ENCODE results near the gene BTBD16. TPM values are rescaled to one million over a fixed set of nuclear protein-coding genes. Genes with fewer than 3 reads are reported as not detected.

Gene BTBD16
- total and polyA plus RNA-seq, 2 experiments from 2014 or later = 0.09 to 0.16 TPM

DNA sequence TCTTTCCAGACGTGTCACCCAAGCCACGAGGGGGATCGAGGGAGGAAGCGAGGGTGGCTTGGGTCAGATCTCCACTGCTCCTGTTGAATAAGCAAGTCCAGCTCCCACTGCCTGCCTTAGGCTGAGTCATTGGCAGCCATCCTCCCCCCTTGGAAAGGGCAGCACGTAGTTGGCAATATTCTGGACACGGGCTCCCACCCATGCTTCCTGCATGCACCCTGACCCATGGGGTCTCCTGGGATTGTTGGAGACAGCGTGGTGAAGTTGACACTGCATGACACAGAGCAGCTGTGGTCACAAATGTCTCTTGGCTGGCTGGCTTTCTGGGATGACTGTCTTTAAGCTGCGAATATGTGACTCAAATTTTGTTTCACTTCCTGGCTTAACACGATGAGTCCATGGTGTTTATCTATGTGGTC is 11.2 kb downstream of the BTBD16 start:
- DNase-seq (ENCODE audit: low read depth in 1 of 2, low spot score in 1 of 2) = peak in 1 of 2 donors; percentile 24
- no peaks in the 10 kb centered on the region for H3K9me3 ChIP-seq (ENCODE audit: low read depth)
- no peak overlapping the region for H3K27ac ChIP-seq
- H3K36me3 ChIP-seq = no peaks in the 10 kb centered on the region
- H3K27me3 ChIP-seq = no peaks in the 10 kb centered on the region
- no peak overlapping the region for H3K4me3 ChIP-seq
- H3K4me1 ChIP-seq (ENCODE audit: low read depth) = no peaks in the 10 kb centered on the region
- TF ChIP-seq, protein P1, sequence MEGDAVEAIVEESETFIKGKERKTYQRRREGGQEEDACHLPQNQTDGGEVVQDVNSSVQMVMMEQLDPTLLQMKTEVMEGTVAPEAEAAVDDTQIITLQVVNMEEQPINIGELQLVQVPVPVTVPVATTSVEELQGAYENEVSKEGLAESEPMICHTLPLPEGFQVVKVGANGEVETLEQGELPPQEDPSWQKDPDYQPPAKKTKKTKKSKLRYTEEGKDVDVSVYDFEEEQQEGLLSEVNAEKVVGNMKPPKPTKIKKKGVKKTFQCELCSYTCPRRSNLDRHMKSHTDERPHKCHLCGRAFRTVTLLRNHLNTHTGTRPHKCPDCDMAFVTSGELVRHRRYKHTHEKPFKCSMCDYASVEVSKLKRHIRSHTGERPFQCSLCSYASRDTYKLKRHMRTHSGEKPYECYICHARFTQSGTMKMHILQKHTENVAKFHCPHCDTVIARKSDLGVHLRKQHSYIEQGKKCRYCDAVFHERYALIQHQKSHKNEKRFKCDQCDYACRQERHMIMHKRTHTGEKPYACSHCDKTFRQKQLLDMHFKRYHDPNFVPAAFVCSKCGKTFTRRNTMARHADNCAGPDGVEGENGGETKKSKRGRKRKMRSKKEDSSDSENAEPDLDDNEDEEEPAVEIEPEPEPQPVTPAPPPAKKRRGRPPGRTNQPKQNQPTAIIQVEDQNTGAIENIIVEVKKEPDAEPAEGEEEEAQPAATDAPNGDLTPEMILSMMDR (IDR thresholded peaks at IDR 0.05; ENCODE audit: low read depth, low read length) = no peak

GRCh38 chr10:122282909-122283308 is 11.8 kb downstream of the BTBD16 start:
- Histone ChIP-seq H3K4me3 (no peak overlapping the region), H3K36me3 (no peaks in the 10 kb centered on the region), H3K4me1 (ENCODE audit: low read depth) (no peaks in the 10 kb centered on the region), H3K27ac (no peak overlapping the region), H3K27me3 (no peaks in the 10 kb centered on the region), H3K9me3 (ENCODE audit: low read depth) (no peaks in the 10 kb centered on the region)
- TF ChIP-seq, protein P1 (IDR thresholded peaks at IDR 0.05; ENCODE audit: low read depth, low read length) = no peak
- no peak for DNase-seq (ENCODE audit: low read depth in 1 of 2, low spot score in 1 of 2)

DNA sequence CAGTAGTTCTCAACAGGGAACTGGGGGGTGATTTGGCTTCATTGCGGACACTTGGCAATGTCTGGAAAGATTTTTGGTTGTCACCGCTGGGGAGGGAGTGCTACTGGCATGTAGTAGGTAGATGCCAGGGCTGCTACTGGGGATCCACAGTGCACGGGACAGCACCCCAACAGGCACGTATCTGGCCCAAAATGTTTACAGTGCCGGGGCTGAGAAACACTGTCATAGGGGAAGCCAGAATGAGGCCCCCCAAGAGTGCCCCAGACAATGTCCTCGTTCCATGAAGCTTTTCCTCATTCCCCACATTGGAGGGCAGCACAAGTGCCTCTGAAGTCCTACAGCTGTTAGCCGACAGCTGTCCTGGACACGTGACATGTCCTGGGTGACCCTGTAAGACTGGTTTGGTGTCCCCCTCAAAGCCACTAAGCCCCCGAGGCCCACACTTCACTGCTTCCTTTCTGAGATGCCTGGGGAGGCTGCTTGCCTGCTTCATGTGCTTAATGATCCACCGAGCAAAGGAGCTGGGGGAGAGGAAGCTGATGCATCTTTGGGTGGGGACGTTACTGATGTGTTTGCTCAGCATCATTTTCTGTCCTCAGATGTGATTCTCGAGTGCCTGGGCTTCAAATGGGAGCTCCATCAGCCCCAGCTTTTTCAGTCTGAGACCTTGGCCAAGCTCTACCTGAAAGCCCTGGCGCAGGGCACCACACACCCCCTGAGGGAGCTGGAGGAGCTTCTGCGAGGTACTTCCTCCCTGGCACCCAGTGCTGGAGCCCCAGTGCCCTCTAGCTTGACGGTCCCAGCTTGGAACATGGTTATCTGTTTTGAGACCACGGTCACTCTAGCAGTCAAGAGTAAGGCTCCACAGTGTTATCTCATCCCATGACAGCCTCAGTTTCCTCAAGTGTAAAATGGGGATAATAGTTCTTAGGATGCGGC is 14.7 kb downstream of the BTBD16 start:
- DNase-seq (ENCODE audit: low read depth in 1 of 2, low spot score in 1 of 2) = no peak
- no peak overlapping the region for H3K4me3 ChIP-seq
- TF ChIP-seq, protein P1 (IDR thresholded peaks at IDR 0.05; ENCODE audit: low read depth, low read length) = no peak
- no peaks in the 10 kb centered on the region for H3K36me3 ChIP-seq
- H3K4me1 ChIP-seq (ENCODE audit: low read depth) = no peaks in the 10 kb centered on the region
- H3K27ac ChIP-seq = no peak overlapping the region
- no peaks in the 10 kb centered on the region for H3K27me3 ChIP-seq
- no peaks in the 10 kb centered on the region for H3K9me3 ChIP-seq (ENCODE audit: low read depth)

DNA sequence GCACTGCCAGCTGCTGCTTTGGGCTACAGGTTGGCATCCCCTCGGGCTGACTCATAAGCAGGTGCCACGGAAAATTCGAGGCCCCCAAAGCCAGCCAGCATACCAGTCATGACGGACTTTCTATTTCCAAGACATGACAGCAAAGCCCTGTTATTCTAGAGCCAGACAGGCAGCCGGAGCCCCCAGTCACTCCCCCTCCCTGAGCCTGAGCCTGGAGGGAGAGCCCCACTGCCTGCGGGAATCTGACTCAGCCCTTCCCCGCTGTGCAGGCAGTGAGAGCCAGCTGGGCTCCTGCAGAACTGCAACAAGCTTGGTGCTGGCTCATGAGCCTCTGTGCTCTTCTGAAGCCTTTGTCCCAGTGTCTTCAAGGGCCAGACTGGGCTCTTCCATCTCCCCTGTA is 15.8 kb downstream of the BTBD16 start:
- no peak overlapping the region for H3K27ac ChIP-seq
- no peaks in the 10 kb centered on the region for H3K4me1 ChIP-seq (ENCODE audit: low read depth)
- TF ChIP-seq, protein P1 (IDR thresholded peaks at IDR 0.05; ENCODE audit: low read depth, low read length) = no peak
- no peaks in the 10 kb centered on the region for H3K9me3 ChIP-seq (ENCODE audit: low read depth)
- H3K4me3 ChIP-seq = no peak overlapping the region
- DNase-seq (ENCODE audit: low read depth in 1 of 2, low spot score in 1 of 2) = peak in 1 of 2 donors; percentile 53
- H3K27me3 ChIP-seq = no peaks in the 10 kb centered on the region
- H3K36me3 ChIP-seq = no peaks in the 10 kb centered on the region

GRCh38 chr10:122287570-122287969 is 16.5 kb downstream of the BTBD16 start:
- Histone ChIP-seq H3K27ac (no peak overlapping the region), H3K27me3 (no peaks in the 10 kb centered on the region), H3K4me1 (ENCODE audit: low read depth) (no peaks in the 10 kb centered on the region), H3K4me3 (no peak overlapping the region), H3K9me3 (ENCODE audit: low read depth) (no peaks in the 10 kb centered on the region), H3K36me3 (no peaks in the 10 kb centered on the region)
- DNase-seq (ENCODE audit: low read depth in 1 of 2, low spot score in 1 of 2) = no peak
- TF ChIP-seq, protein P1 (IDR thresholded peaks at IDR 0.05; ENCODE audit: low read depth, low read length) = no peak
